Measurements from ENCODE around the gene POR. TPM values are rescaled to one million over a fixed set of nuclear protein-coding genes. Genes with fewer than 3 reads are reported as not detected.

The POR gene
- total RNA-seq, result 100 to 1,000 TPM in 1 of 4 donors, 10 to 100 TPM in 2, 1 to 10 TPM in 1; 10.0 to 122 (median 69.2) TPM

DNA sequence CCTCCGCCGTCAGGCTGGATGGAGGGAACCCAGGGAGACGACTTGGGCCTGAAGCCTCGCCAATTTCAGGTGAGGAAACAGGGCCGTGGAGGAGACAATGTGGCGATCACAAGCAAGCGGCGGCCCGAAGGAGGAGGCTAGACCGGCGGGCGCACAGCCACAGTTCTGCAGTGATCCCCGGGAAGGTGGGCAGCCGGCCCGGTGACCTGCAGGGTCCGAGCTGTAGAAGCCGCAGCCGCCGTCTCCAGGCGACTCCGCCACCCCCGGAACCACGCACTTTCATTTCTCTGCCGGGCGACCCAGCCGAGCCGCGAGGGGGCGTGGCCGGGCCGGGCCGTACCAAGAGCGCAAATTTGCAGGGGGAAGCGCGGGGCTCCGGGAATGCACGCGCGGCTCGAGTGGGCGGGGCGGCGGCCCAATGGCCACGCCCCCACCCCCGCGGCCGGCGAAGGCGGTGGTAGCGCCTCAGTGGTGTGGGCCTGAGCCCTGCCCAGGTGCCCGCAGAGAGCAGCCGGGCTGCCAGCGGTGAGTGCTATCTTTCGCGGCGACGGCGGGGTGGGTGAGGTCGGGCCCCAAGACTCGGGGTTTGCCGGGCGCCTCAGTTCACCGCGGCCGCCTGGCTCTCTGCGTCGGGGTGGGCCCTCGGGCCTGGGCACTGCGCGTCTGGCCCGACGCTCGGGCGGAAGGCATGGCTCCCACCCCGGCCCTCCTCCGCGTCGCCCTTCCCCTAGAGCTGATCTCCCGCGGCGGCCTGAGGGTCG lies at the start of gene POR:
POR (plus strand) TSS at position 501 of the 761 bp plus-strand sequence. CDS start 38,847 bp downstream, outside the sequence.
- no peaks in the 10 kb centered on the region for H3K9me3 ChIP-seq
- peak; percentile 98 to 99 for TF ChIP-seq POLR2A (IDR thresholded peaks at IDR 0.05)
- TF ChIP-seq, protein P1, sequence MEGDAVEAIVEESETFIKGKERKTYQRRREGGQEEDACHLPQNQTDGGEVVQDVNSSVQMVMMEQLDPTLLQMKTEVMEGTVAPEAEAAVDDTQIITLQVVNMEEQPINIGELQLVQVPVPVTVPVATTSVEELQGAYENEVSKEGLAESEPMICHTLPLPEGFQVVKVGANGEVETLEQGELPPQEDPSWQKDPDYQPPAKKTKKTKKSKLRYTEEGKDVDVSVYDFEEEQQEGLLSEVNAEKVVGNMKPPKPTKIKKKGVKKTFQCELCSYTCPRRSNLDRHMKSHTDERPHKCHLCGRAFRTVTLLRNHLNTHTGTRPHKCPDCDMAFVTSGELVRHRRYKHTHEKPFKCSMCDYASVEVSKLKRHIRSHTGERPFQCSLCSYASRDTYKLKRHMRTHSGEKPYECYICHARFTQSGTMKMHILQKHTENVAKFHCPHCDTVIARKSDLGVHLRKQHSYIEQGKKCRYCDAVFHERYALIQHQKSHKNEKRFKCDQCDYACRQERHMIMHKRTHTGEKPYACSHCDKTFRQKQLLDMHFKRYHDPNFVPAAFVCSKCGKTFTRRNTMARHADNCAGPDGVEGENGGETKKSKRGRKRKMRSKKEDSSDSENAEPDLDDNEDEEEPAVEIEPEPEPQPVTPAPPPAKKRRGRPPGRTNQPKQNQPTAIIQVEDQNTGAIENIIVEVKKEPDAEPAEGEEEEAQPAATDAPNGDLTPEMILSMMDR (IDR thresholded peaks at IDR 0.05), result peak in 3 of 4 experiments; percentile 17 to 51 (median 30)
- no peaks in the 10 kb centered on the region for H3K27me3 ChIP-seq
- H3K27ac ChIP-seq, result peak within 1 kb of the TSS; percentile 83 to 89
- no peaks in the 10 kb centered on the region for H3K4me1 ChIP-seq
- H3K36me3 ChIP-seq, result no peaks in the 10 kb centered on the region
- intact Hi-C loops (cut with DNase I; ENCODE audit: low total_unique reads), result no loop called here
- DNase-seq, result peak; percentile 94 to 97
- peak within 1 kb of the TSS; percentile 91 to 94 for H3K4me3 ChIP-seq

DNA sequence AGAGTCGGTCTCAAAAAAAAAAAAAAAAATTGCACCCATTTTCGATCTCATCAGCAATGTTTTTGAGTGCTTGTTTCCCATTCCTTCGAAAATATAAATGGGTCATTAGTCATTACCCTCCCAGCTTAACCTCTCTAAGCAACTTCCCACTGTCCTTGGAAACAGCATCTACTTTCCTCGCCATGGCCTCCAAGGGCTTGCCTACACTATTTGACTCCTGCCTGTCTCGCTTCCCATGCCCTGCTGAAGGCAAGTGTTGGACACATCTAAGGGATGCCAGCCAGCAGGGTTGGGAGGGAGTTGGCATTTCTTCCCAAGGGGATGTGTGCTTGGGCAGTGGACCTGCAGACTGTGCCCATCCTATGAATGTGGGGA lies 48.9 kb upstream of the POR start:
- Histone ChIP-seq H3K9me3 (no peaks in the 10 kb centered on the region), H3K36me3 (no peaks in the 10 kb centered on the region), H3K4me1 (peaks cover 0 to 6% of the 10 kb centered on the region in 2 donors), H3K4me3 (no peak overlapping the region), H3K27ac (no peak overlapping the region), H3K27me3 (no peaks in the 10 kb centered on the region)
- intact Hi-C loops (cut with DNase I; ENCODE audit: low total_unique reads), result loop anchor here (10.0 kb wide), 1 partner anchor 159 kb away; no protein-coding TSS in a partner anchor
- DNase-seq, result no peak
- TF ChIP-seq POLR2A (IDR thresholded peaks at IDR 0.05), result no peak
- TF ChIP-seq, protein P1 (IDR thresholded peaks at IDR 0.05), result no peak

DNA sequence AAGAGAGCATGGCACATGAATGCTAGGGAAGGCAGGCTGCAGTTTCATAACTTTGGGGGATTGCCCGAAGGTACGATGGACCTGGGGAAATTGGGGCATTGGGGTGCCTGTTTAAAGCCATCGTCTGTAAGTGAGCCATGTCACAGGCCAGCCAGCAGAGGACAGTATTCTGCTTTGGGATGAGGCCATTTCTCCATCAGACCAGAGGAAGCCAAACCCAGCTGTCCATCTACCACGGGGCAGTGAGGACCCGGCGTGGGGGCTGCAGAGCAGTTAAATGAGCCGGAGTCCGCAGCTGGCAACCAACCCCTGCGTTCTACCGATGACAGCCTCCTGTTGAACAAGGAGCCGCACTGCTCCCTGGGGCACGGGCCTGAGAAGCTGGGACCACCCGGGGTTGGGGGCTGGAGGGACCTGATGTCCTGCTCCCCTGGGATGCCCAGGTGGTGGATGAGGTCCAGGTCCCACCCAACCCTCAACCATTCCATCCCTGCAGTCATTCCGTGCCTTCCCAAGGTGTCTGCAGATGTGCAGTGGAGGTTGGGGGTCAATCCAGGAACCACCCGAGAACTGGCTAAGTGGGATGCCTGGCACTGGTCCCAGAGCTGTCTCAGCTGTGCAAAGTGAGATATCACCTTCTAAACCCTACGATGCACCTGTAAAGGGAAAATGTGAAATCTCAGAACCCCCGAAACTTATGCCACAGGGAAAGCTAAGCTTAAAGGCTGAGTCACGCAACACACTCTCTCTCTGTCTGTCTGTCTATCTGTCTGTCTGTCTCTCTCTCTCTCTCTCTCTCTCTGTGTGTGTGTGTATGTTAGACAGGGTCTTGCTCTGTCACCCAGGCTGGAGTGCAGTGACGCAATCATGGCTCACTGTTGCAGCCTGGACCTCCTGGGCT lies 48.2 kb upstream of the POR start:
- Histone ChIP-seq H3K4me3 (no peak overlapping the region), H3K9me3 (no peaks in the 10 kb centered on the region), H3K27ac (no peak overlapping the region), H3K27me3 (no peaks in the 10 kb centered on the region), H3K36me3 (no peaks in the 10 kb centered on the region), H3K4me1 (peaks cover 0 to 6% of the 10 kb centered on the region in 2 donors)
- DNase-seq, result peak; percentile 41 to 43
- TF ChIP-seq POLR2A (IDR thresholded peaks at IDR 0.05), result no peak
- TF ChIP-seq, protein P1 (IDR thresholded peaks at IDR 0.05), result peak; percentile 77 to 90 (median 84)
- intact Hi-C loops (cut with DNase I; ENCODE audit: low total_unique reads), result loop anchor here (10.0 kb wide), 1 partner anchor 158 kb away; no protein-coding TSS in a partner anchor

DNA sequence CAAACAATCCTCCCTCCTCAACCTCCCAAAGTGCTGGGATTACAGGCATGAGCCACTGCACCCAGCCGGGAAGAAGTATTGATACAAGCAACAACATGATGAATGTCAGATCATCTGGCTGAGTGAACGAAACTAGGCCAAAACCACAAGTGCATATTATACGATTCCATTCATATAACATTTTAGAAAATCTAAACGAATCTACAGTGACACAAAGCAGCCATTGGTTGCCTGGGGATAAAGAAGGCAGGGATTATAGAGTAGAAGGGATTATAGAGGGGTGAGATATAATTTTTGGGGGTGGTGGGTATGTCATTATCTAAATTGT lies 47.6 kb upstream of the POR start:
- Histone ChIP-seq H3K4me1 (peaks cover 0 to 6% of the 10 kb centered on the region in 2 donors), H3K27me3 (no peaks in the 10 kb centered on the region), H3K9me3 (no peaks in the 10 kb centered on the region), H3K4me3 (no peak overlapping the region), H3K36me3 (no peaks in the 10 kb centered on the region), H3K27ac (no peak overlapping the region)
- intact Hi-C loops (cut with DNase I; ENCODE audit: low total_unique reads), result loop anchor here (10.0 kb wide), 1 partner anchor 157 kb away; no protein-coding TSS in a partner anchor
- TF ChIP-seq, protein P1 (IDR thresholded peaks at IDR 0.05), result no peak
- no peak for TF ChIP-seq POLR2A (IDR thresholded peaks at IDR 0.05)
- DNase-seq, result no peak

Data from uterus (tissue), 4 donors.